ENCODE results near the gene GOLGA8M.

- TF ChIP-seq CTCF (IDR thresholded peaks at IDR 0.05): no peak
- no peak for TF ChIP-seq EP300 (IDR thresholded peaks at IDR 0.05)
Measured at GRCh38 chr15:28725556-28725955, 13.3 kb upstream of the GOLGA8M start.

Measured in tibial nerve (tissue), 4 donors.